ENCODE results near the gene SPTY2D1. TPM values are rescaled to one million over a fixed set of nuclear protein-coding genes. Genes with fewer than 3 reads are reported as not detected.
A peak's percentile ranks its signal among the peaks of the same experiment; 100 is the strongest.
"Not testable (repeated sequence)": the region's sequence is repeated elsewhere in the genome, so short reads cannot be mapped to it uniquely, and the experiment has no call there.

Gene SPTY2D1
- total RNA-seq, 1 donor from 2014 or later: 24.6 TPM

- peak; percentile 43 for DNase-seq (ENCODE audit: low spot score)
Measured at GRCh38 chr11:18617688-18618341, 16.3 kb downstream of the SPTY2D1 start.

DNA sequence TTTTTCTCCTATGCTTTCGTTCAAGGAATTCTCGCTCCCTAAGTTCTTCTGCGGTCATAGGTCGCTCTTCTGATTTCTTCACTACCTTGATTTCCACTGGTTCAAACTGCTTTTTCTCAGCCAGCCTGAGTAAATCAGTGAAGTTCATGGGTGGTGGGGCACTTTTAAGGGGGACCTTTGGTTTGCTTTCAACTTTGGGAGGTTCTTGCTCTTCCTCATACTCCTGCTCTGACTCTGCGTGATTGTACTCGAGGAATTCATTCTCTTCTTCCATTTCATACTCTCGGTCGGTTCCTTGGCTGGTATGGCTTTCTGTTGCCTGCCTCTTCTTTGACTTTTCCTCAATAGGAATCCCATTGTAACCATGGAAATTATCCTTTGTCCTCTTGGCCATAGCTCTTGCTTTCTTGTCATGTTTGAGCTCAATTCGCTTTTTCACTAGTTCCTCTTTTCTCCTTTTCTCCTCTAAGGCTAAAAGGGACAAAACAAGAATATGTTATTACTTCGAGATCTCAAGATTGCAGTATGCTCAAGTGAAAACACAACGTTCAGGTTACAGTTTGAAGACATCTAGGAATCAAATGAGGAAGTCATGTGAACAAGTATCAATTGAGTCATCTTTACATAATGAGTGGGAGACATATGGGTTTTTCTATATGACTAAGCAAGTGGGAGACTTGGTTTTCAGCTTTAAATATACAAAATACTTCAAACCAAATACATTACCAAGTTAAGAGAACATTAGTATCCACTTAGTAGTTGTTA is 18.3 kb downstream of the SPTY2D1 start:
- no peak for DNase-seq (ENCODE audit: low spot score)

DNA sequence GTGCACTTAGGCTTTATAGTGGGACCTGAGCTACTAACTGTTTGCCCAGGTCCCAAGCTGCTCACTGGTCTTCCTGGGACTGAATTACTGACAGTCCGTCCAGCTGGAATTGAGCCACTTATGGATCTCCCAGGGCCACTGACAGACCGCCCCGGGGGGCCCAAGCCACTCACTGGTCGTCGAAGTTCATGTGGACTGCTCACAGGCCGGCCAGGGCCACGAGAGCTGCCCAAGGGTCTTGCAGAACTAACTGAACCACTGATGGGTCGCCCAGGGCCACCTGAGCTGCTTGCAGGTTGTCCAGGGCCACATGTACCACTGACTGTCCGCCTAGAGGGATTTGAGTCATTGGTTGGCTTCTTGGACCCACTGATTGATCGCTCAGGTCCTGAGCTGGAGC is 19.5 kb downstream of the SPTY2D1 start:
- DNase-seq (ENCODE audit: low spot score): no peak

DNA sequence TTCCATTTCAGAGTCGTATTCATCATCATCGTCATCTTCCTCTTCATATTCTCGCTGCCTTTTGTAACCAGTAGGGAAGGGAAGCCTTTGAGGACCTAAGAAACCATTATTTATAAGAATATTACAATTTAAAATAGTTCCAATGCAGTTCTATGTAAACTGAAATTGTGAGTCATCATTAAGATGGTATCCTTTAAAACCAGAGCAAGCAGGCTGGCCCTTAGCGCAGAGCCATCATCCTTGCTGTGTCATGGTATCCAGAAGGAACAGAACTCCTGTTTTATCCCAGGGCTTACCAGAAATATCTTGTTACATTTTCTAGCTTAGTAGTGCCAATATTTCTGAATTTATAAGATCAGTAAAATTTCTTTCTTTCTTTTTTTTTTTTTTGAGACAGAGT is 21.7 kb downstream of the SPTY2D1 start:
- DNase-seq (ENCODE audit: low spot score): no peak

DNA sequence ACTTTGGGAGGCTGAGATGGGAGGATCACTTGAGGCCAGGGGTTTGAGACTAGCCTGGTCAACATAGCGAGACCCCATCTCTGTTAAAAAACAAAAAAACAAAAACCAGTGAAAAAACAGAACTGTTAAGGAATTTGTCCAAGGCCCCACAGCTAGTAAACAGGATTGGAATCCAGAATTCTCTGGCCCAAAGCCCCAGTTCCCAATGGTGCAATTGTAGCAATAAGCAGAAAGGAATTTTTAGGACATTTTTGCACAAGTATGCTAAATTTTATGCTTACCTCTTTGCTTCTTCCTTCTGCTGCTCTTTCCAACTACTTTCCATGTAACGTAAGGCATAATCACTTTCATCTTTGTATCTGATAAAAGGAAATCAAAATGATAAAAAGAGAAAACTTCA is 22.9 kb downstream of the SPTY2D1 start:
- no peak for DNase-seq (ENCODE audit: low spot score)

DNA sequence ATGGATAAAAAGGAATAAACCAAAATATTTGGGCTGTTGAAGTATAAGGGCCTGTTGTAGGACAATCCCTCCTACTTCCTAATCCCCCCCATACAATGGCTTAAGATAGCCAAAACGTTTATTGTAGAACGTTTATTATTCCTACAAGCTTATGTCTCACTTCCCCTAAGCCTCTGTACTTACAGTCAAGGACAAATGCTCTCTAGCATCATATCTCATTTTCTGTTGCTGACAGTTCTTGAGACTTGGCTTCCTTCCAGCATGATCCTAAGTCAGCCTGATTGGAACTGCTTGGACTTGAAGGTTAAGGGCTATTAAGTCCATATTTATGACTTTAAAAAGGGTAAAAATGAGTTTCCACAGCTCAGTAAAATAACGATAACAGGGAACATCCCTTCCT is 25.8 kb downstream of the SPTY2D1 start:
- DNase-seq (ENCODE audit: low spot score): peak; percentile 21

DNA sequence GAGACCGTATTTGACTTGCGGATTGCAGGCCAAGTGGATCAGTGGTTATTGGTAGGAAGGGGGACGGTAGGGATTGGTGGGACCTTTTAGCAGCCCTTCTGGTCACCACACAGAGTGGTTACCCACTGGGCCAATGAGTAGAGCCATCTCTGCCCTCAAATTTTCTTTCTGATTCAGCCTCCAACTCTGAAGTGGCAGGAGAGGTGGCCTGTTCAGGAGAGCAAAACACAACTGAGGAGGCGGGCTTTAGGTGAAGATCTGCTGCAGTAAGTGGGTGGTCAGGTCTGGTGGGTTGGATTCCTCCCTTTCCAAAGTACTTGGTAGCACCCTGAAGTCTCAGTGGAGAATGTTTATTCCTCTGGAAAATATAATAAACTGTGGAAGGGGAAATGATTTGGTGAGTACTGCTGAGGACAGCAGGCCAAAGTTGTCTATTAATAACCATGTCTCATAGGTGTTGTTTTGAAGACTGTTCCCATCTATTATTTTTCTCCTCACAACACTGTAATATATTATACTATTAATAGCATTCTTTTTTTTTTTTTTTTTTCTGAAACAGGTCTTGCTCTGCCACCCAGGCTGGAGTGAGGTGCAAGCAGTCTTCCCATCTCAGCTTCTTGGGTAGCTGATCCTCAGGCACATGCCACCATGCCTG is 33.1 kb downstream of the SPTY2D1 start:
- no peak for DNase-seq (ENCODE audit: low spot score)

DNA sequence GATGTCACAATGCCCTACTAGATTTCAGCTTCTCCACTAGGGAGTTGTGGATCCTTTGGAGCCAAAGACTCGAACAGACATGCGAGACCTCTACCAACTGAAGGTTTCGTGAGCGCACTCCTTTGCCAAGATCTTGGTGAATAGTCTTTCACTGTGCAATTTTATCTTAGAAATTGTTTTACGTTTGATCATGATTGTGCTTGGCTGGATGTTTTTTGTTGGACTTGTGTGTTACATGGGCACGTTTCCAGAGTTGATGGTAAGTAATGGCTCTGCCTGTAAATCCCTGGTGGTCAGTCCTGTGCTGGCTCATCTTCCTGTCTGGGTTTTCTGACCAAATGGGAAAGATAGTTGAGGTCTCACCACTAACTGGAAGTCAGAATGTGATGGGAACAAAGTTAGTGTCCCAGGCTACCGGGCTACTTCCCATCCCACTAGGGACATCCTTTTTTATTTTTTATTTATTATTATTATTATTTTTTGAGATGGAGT is 34.4 kb downstream of the SPTY2D1 start, which contains the start of gene MISFA:
Gene MISFA, plus strand, starts transcription at position 51 of the 492 bp plus-strand sequence. Its CDS starts 140 bp downstream, at position 191.
- no peak for DNase-seq (ENCODE audit: low spot score)

GRCh38 chr11:18594999-18595749 is 39.0 kb downstream of the SPTY2D1 start:
- DNase-seq (ENCODE audit: low spot score): peak; percentile 40

DNA sequence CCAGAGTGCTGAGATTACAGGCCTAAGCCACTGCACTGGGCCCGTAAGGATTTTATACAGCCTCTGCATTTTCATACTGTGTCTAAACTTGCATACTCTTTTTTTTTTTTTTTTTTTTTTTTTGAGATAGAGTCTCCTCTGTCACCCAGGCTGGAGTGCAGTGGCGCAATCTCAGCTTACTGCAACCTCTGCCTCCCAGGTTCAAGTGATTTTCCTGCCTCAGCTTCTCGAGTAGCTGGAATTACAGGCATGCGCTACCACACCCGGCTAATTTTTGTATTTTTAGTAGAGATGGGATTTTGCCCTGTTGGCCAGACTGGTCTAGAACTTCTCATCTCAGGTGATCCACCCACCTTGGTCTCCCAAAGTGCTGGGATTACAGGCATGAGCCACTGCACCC is 40.1 kb downstream of the SPTY2D1 start:
- not testable (repeated sequence) for DNase-seq (ENCODE audit: low spot score)

- no peak for DNase-seq (ENCODE audit: low spot score)
Measured at GRCh38 chr11:18590571-18590970, 43.6 kb downstream of the SPTY2D1 start.

- peak; percentile 95 for DNase-seq (ENCODE audit: low spot score)
Measured at GRCh38 chr11:18588297-18589252, 45.6 kb downstream of the SPTY2D1 start, which contains the start of gene UEVLD. TSS of gene UEVLD (minus strand) at chr11:18588734. CDS start at chr11:18588654, 80 bp downstream.

DNA sequence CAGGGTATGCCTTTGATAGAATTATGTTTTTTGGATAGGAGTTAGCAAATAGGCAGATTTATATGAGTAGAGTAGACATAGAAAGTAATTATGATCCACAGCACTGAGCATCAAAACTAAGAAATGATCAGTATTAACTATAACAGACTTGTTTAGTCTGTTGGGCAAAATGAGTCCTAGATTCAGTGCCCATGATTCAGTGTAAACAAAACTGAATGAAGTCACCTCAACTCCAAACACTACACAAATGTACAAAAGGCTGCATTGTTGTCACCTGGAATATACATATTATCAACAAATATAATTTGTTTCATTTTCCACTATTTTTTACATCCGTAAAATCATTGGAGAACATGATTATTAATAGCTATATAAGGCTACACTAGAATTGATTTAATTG is 52.3 kb downstream of the SPTY2D1 start:
- no peak for DNase-seq (ENCODE audit: low spot score)

DNA sequence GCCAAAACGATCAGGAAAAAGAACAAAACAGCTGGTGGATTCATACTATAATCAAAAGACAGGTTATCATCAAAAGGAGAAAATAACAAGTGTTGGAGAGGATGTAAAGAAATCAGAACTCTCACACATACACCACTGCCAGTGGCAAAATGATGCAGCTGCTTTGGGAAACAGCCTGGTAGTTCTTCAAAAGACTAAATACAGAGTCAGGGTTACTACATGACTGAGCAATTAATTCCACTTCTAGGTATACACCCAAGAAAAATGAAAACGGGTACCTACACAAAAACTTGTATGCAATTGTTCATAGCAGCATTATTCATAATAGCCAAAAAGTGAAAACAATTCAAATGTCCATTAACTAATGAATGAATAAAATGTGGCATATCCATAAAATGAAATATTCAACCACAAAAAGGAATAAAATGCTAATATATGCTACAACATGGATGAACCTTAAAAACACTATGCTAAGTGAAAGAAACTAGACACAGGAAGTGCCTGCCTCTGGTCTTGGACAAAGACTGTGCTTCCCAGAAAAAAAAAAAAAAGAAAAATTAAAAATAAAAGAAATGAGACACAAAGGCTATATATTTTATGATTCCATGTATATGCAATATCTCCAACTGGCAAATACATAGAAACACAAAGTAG is 53.9 kb downstream of the SPTY2D1 start:
- DNase-seq (ENCODE audit: low spot score): no peak

GRCh38 chr11:18578975-18579598 is 55.1 kb downstream of the SPTY2D1 start:
- DNase-seq (ENCODE audit: low spot score): no peak

DNA sequence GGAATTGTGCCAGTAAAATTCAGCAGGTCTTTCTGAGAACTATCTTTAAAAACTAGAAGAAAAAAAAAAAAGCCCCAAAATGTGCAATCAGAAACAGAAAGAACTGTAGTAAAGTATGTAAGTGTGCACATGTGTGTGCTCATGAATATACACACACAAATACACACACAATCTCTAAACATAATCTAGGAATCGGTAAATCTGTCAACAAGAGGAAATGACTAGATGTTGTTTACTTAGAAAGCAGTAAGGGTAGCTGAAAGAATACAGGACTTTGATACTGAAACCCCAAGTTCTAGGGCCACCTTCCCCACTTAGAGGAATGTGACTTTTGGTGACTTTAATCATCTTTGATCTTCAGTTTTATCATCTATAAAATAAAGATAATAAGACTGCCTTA is 58.8 kb downstream of the SPTY2D1 start:
- no peak for DNase-seq (ENCODE audit: low spot score)

DNA sequence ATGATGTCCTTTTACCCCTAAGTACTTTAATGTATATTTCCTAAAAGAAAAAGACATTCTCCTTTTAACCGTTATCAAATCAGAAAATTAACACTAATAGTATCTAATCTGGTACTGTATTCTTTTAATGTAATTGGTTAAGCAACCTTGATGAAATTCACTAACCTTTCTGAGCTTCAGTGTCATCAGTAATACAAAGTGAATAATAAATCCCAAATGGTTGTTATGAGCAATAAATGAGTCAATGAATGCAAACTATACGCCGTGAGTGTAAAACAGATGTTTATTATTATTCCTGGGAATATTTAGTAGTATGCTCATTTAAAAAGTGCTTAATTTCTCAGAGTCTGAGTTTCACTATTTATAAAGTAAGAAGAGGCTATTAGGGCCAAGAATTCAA is 67.1 kb downstream of the SPTY2D1 start:
- no peak for DNase-seq (ENCODE audit: low spot score)

DNA sequence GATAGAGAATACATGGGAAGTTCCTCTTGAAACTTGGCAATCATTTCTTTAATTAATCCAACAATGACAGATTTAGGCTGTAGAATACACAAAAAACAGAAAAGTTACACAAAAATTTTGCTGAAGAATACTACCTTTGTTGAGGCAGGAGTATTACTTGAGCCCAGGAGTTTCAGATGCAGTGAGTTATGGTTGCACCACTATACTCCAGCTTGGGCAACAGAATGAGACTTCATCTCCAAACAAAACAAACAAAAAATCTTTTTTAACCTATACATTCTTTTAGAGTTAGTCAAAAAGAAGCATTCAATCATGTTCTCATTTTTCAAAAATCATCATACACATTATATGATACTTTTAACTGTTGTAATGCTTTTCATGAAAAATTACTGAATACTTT is 67.7 kb downstream of the SPTY2D1 start:
- no peak for DNase-seq (ENCODE audit: low spot score)

DNA sequence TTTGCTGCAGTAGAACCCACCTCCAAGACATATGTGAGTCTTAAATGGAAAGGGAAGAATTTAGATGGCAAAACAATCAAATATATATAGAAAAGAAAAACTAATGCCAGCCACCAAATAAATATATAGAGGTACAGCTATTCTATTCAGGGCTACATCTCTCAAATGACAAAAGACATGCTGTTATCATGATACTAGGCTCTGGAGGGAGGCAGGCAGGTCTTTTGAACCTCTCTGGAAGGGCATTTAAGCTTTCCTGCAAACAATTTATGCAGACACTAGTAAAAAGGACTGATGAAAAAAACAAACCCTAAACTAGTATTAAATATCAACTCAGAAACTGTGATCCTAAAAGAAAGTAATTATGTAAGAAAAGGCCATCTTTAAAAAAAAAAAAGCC is 70.0 kb downstream of the SPTY2D1 start:
- no peak for DNase-seq (ENCODE audit: low spot score)

Measured in umbilical cord (tissue), 2 donors.